ENCODE results near the gene ST3GAL3.

- TF ChIP-seq, protein P1, sequence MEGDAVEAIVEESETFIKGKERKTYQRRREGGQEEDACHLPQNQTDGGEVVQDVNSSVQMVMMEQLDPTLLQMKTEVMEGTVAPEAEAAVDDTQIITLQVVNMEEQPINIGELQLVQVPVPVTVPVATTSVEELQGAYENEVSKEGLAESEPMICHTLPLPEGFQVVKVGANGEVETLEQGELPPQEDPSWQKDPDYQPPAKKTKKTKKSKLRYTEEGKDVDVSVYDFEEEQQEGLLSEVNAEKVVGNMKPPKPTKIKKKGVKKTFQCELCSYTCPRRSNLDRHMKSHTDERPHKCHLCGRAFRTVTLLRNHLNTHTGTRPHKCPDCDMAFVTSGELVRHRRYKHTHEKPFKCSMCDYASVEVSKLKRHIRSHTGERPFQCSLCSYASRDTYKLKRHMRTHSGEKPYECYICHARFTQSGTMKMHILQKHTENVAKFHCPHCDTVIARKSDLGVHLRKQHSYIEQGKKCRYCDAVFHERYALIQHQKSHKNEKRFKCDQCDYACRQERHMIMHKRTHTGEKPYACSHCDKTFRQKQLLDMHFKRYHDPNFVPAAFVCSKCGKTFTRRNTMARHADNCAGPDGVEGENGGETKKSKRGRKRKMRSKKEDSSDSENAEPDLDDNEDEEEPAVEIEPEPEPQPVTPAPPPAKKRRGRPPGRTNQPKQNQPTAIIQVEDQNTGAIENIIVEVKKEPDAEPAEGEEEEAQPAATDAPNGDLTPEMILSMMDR (conservative IDR thresholded peaks at IDR 0.05): no peak
- TF ChIP-seq ZFX (IDR thresholded peaks at IDR 0.05): no peak
These were observed 191.6 kb downstream of the ST3GAL3 start for GRCh38 chr1:43898981-43899380.

Data from C4-2B (cell line).